COLO668 (cell line): ENCODE measurements around the gene CLNS1A.
A peak's percentile ranks its signal among the peaks of the same experiment; 100 is the strongest.
"Not testable (repeated sequence)": the region's sequence is repeated elsewhere in the genome, so short reads cannot be mapped to it uniquely, and the experiment has no call there.

ENCODE experiments used
- DNase-seq: peaks from one replicate; lab custom pipeline; 2025; ENCODE audit not compliant: unreplicated experiment; lab: John Stamatoyannopoulos, UW

The CLNS1A gene

GRCh38 chr11:77619576-77620198 lies 17.9 kb downstream of the CLNS1A start:
- DNase-seq, result peak; percentile 6

- no peak for DNase-seq
Measured at GRCh38 chr11:77617892-77618291, 19.7 kb downstream of the CLNS1A start.

- DNase-seq, result no peak
Measured at GRCh38 chr11:77611921-77612320, 25.7 kb downstream of the CLNS1A start.

- DNase-seq, result no peak
Measured at GRCh38 chr11:77609234-77609633, 28.4 kb downstream of the CLNS1A start.

GRCh38 chr11:77604281-77604680 lies 33.3 kb downstream of the CLNS1A start:
- DNase-seq, result no peak

- no peak for DNase-seq
Measured at GRCh38 chr11:77602381-77603088, 35.1 kb downstream of the CLNS1A start.

- DNase-seq, result no peak
Measured at GRCh38 chr11:77598195-77598594, 39.4 kb downstream of the CLNS1A start.

- no peak for DNase-seq
Measured at GRCh38 chr11:77596626-77597025, 41.0 kb downstream of the CLNS1A start.

- no peak for DNase-seq
Measured at GRCh38 chr11:77593883-77594282, 43.7 kb downstream of the CLNS1A start.

GRCh38 chr11:77592727-77593126 lies 44.9 kb downstream of the CLNS1A start:
- no peak for DNase-seq

- peak; percentile 56 for DNase-seq
Measured at GRCh38 chr11:77590194-77590782, 47.3 kb downstream of the CLNS1A start.

GRCh38 chr11:77589521-77590193 lies 47.9 kb downstream of the CLNS1A start, which contains the start of gene AQP11:
AQP11 (plus strand) TSS chr11:77589953; CDS start chr11:77589993, 40 bp downstream.
- DNase-seq, result peak; percentile 88

GRCh38 chr11:77589181-77589520 lies 48.4 kb downstream of the CLNS1A start:
- DNase-seq, result no peak

GRCh38 chr11:77580712-77581337 lies 56.8 kb downstream of the CLNS1A start:
- peak; percentile 34 for DNase-seq

GRCh38 chr11:77575428-77575827 lies 62.2 kb downstream of the CLNS1A start:
- DNase-seq, result not testable (repeated sequence)

- DNase-seq, result not testable (repeated sequence)
Measured at GRCh38 chr11:77570896-77571295, 66.7 kb downstream of the CLNS1A start.

- no peak for DNase-seq
Measured at GRCh38 chr11:77569676-77570070, 67.9 kb downstream of the CLNS1A start.

GRCh38 chr11:77568916-77569675 lies 68.5 kb downstream of the CLNS1A start:
- DNase-seq, result no peak

GRCh38 chr11:77568306-77568705 lies 69.3 kb downstream of the CLNS1A start:
- DNase-seq, result no peak
